Adrenal gland (tissue), 5 donors: ENCODE measurements around the gene SEMA5A.

Experiments
- CTCF ChIP-seq, 6 experiments: fragments of 450-650 bp in 4 of 6; fragments of 200-600 bp in 2 of 6; sonication (generic) in 1 of 6; IDR thresholded peaks; 1 replicate in 5 of 6; 2 replicates in 1 of 6; pipeline versions ENCODE4 v1.5.1 to v1.8.0; 2016 to 2021; ENCODE audit warnings: antibody characterized with exemption in 6 of 6, mild to moderate bottlenecking in 2 of 6, moderate library complexity in 1 of 6
- POLR2A ChIP-seq, 2 donors: fragments of 450-650 bp; IDR thresholded peaks; one replicate each; pipeline ENCODE4 v1.6.1; 2017; ENCODE audit warnings: antibody characterized with exemption in 2 of 2, mild to moderate bottlenecking in 2 of 2, moderate library complexity in 1 of 2
- donor health status: DM: no; HTN: no; CAD: no.

GRCh38 chr5:9054821-9055589 lies 490.9 kb downstream of the SEMA5A start:
- no peak for TF ChIP-seq CTCF (IDR thresholded peaks at IDR 0.05)
- TF ChIP-seq POLR2A (IDR thresholded peaks at IDR 0.05), result no peak
